GM06990 (cell line): Measurements from ENCODE around the gene CD1E.
"Not testable (repeated sequence)": the region's sequence is repeated elsewhere in the genome, so short reads cannot be mapped to it uniquely, and the experiment has no call there.

Experiments
- DNase-seq: peaks from one replicate; pipeline ENCODE4 v3.0.0-alpha.2; 2011; ENCODE audit not compliant: insufficient read length; ENCODE audit errors: extremely low read depth
- H3K27me3 ChIP-seq: replicated peaks from 2 replicates; pipeline ENCODE4 v1.6.0; 2011; ENCODE audit warnings: low read length; ENCODE audit not compliant: control insufficient read depth, insufficient read depth
- H3K36me3 ChIP-seq: 2 replicates; pipeline ENCODE4 v1.5.1; 2011; ENCODE audit warnings: low read length; ENCODE audit not compliant: control insufficient read depth, insufficient read depth
- H3K4me3 ChIP-seq: replicated peaks from 2 replicates; pipeline ENCODE4 v1.5.1; 2011; ENCODE audit warnings: low read depth, mild to moderate bottlenecking, control low read depth, low read length
- TF ChIP-seq, protein P1 (sequence below): IDR thresholded peaks from 2 replicates; pipeline ENCODE4 v1.5.1; 2011; ENCODE audit warnings: low read length, control low read depth, mild to moderate bottlenecking, inconsistent platforms; ENCODE audit not compliant: insufficient read depth, poor library complexity, severe bottlenecking

CD1E gene

GRCh38 chr1:158366783-158367182 is 13.1 kb downstream of the CD1E start:
- no peak for DNase-seq
- TF ChIP-seq, protein P1, sequence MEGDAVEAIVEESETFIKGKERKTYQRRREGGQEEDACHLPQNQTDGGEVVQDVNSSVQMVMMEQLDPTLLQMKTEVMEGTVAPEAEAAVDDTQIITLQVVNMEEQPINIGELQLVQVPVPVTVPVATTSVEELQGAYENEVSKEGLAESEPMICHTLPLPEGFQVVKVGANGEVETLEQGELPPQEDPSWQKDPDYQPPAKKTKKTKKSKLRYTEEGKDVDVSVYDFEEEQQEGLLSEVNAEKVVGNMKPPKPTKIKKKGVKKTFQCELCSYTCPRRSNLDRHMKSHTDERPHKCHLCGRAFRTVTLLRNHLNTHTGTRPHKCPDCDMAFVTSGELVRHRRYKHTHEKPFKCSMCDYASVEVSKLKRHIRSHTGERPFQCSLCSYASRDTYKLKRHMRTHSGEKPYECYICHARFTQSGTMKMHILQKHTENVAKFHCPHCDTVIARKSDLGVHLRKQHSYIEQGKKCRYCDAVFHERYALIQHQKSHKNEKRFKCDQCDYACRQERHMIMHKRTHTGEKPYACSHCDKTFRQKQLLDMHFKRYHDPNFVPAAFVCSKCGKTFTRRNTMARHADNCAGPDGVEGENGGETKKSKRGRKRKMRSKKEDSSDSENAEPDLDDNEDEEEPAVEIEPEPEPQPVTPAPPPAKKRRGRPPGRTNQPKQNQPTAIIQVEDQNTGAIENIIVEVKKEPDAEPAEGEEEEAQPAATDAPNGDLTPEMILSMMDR, result no peak
- no peaks in the 10 kb centered on the region for H3K27me3 ChIP-seq
- H3K4me3 ChIP-seq, result no peak overlapping the region
- H3K36me3 ChIP-seq, result no peaks in the 10 kb centered on the region

DNA sequence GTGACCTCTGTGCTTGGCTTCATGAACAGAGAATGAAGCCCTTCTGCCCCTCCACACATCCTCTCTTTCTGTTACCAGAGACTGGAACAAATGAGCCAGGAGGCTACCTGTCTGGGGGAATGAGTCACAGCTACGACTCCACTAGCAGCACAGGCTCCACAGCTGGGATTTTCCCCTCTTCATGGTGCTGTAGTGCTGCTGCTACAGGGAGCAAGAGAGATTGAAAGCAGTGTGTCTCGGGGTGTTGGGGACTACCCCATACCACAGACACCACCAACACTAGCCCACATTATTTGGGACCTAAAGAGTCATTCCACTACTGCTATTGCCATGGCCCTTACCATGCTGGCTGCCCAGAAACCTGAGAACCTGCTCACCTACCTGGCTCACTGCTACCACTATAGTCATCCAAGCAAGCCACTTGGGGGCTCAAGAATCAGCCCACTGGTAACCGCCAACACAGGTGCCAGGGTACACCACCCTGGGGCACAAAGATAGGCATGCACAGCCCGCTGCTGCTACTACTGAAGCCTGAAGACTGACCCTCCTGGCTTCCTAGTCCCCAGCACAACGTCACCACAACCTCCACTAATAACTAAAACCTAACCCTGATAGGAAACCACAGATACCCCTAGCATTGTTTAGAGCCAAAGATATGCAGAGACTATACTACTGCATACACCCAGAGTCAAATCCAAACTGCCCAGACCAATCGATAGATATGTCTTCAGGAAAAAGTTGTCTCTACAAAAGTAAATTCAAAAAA is 17.7 kb downstream of the CD1E start:
- Histone ChIP-seq H3K4me3 (no peak overlapping the region), H3K27me3 (no peaks in the 10 kb centered on the region), H3K36me3 (no peaks in the 10 kb centered on the region)
- DNase-seq, result peak; percentile 46
- TF ChIP-seq, protein P1, result no peak

- H3K4me3 ChIP-seq, H3K36me3 ChIP-seq, DNase-seq, H3K27me3 ChIP-seq: not testable (repeated sequence)
Measured at GRCh38 chr1:158374101-158374500, 20.4 kb downstream of the CD1E start.

- H3K4me3 ChIP-seq, result no peak overlapping the region
- no peak for DNase-seq
- no peaks in the 10 kb centered on the region for H3K36me3 ChIP-seq
- no peaks in the 10 kb centered on the region for H3K27me3 ChIP-seq
- TF ChIP-seq, protein P1, result no peak
Measured at GRCh38 chr1:158374860-158375259, 21.2 kb downstream of the CD1E start.

GRCh38 chr1:158390331-158390730 is 36.6 kb downstream of the CD1E start:
- Histone ChIP-seq H3K4me3 (no peak overlapping the region), H3K36me3 (no peaks in the 10 kb centered on the region), H3K27me3 (no peaks in the 10 kb centered on the region)
- TF ChIP-seq, protein P1, result no peak
- no peak for DNase-seq

DNA sequence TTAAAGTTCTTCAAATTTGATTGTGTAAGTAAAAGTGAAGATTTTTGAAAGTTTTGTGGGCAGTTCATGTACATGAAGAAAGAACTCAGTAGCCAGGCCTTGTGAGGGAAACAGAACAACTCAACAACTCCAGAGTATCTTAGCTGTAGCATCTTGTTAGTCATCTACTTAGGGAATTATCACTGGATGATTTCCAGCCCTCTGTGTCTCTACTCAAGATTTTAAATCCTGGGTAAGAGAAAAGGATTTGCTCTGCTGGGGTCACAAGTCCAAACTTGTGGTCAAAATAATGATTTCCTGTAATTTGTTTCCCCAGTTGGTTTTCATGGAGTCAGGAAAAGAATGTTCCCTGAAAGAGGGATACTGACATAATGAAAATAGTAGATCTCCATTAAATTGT is 37.4 kb downstream of the CD1E start:
- DNase-seq, result no peak
- Histone ChIP-seq H3K4me3 (no peak overlapping the region), H3K27me3 (no peaks in the 10 kb centered on the region), H3K36me3 (no peaks in the 10 kb centered on the region)
- TF ChIP-seq, protein P1, result no peak
